ENCODE measurements around the gene ACSF3. TPM values are rescaled to one million over a fixed set of nuclear protein-coding genes. Genes with fewer than 3 reads are reported as not detected.

Gene ACSF3
- total and polyA plus RNA-seq, 2 donors (not counting 1 experiment from before 2014, with no cell fraction given), result 45.2 to 113 TPM

GRCh38 chr16:89173174-89173921 is 79.7 kb downstream of the ACSF3 start:
- H3K4me1 ChIP-seq (ENCODE audit: control insufficient read depth in 2 of 2, insufficient read depth in 2 of 2, low read length in 2 of 2), result peaks cover 19 to 28% of the 10 kb centered on the region in 2 donors
- H3K36me3 ChIP-seq (replicated peaks in 1 of 2; ENCODE audit: control extremely low read depth in 1 of 2, control insufficient read depth in 1 of 2, extremely low read depth in 1 of 2, insufficient read depth in 2 of 2, low read length in 1 of 2), result no peaks in the 10 kb centered on the region
- POLR2A ChIA-PET, result no interaction called here
- H3K27me3 ChIP-seq (replicated peaks in 1 of 4; ENCODE audit: control extremely low read depth in 1 of 4, control insufficient read depth in 3 of 4, insufficient read depth in 4 of 4, low read length in 3 of 4), result peaks cover 0 to 26% (median 11%) of the 10 kb centered on the region in 4 experiments
- CTCF ChIA-PET, result interaction anchor here (0.7 to 1.0 kb wide), 2 partner anchors 433 to 436 kb away, joined by 3 read pairs; no protein-coding TSS in a partner anchor
- H3K4me3 ChIP-seq (ENCODE audit: control extremely low read depth in 1 of 5, extremely low read depth in 1 of 5, insufficient read depth in 1 of 5, low read depth in 2 of 5, low read length in 4 of 5), result no peak overlapping the region
- DNase-seq (no peak), ATAC-seq (ENCODE audit: low read depth) (no peak)
- TF ChIP-seq EZH2 (IDR thresholded peaks at IDR 0.05; ENCODE audit: borderline replicate concordance, insufficient read depth, low read depth, low read length, poor library complexity, severe bottlenecking) (no peak), CTCF (IDR thresholded peaks at IDR 0.05) (no peak)
- H3K9me3 ChIP-seq (ENCODE audit: control extremely low read depth in 1 of 3, control insufficient read depth in 2 of 3, insufficient read depth in 1 of 3, low read length in 2 of 3), result peaks cover 0 to 5% (median 0%) of the 10 kb centered on the region in 3 donors
- H3K4me1 Mint-ChIP-seq, result peaks cover 14% of the 10 kb centered on the region
- H3K4me2 ChIP-seq (replicated peaks; ENCODE audit: low read depth, low read length, poor library complexity, severe bottlenecking), result no peak overlapping the region
- no peaks in the 10 kb centered on the region for H3K9me3 Mint-ChIP-seq (ENCODE audit: insufficient read depth)
- H2AFZ ChIP-seq (ENCODE audit: insufficient read depth, low read depth, low read length, poor library complexity, severe bottlenecking), result no peak overlapping the region
- H3K9ac ChIP-seq (ENCODE audit: low read length), result no peak overlapping the region
- H3K4me3 Mint-ChIP-seq, result no peak overlapping the region
- intact Hi-C loops (cut with micrococcal nuclease), result no loop called here
- WGBS (ENCODE audit: insufficient coverage), result 84% methylated on average over 7 of the region's 11 CpGs
- no peak overlapping the region for H3K27ac ChIP-seq (ENCODE audit: low read length in 2 of 2)
- H4K20me1 ChIP-seq (ENCODE audit: control insufficient read depth, insufficient read depth, low read length, poor library complexity, severe bottlenecking), result peaks cover 22% of the 10 kb centered on the region
- H3K27me3 Mint-ChIP-seq, result peaks cover 4% of the 10 kb centered on the region
- peaks cover 4% of the 10 kb centered on the region for H3K79me2 ChIP-seq (ENCODE audit: control insufficient read depth, insufficient read depth, low read length)
- H3K27ac Mint-ChIP-seq, result no peak overlapping the region

Data from B cell (primary cell).